HCT116 (cell line): ENCODE data around the gene CERS5. TPM values are rescaled to one million over a fixed set of nuclear protein-coding genes. Genes with fewer than 3 reads are reported as not detected.

Experiments used
- ATAC-seq: fragments of 200-7000 bp; cut with Tn5 transposase; 2 replicates; pipeline ENCODE4 v1.9.1; 2020; ENCODE audit warnings: mild to moderate bottlenecking, moderate library complexity
- BruUV-seq: library from RNA; stranded (reverse); fragments of 400-500 nt; replicated peaks from 2 replicates; lab custom pipeline; 2021; lab: Mats Ljungman, UMichigan
- CTCF ChIA-PET: fragments of 300-600 bp; sonication (Branson Sonifier 250); formaldehyde crosslinking; loops from one replicate; lab custom pipeline; 2021; ENCODE audit warnings: antibody characterized with exemption; lab: Charles Lee
- POLR2A ChIA-PET: fragments of 300-600, 350-600 bp; sonication (Branson Sonifier 250); formaldehyde crosslinking; loops from one replicate; lab custom pipeline; 2021; ENCODE audit warnings: antibody characterized with exemption; lab: Charles Lee
- RAD21 ChIA-PET, 2 experiments: fragments of 300-600 bp; sonication (Branson Sonifier 250); formaldehyde crosslinking; loops; one replicate each; lab custom pipeline; 2023; ENCODE audit warnings: low total read pairs in 2 of 2; ENCODE audit not compliant: uncharacterized antibody in 2 of 2, unreplicated experiment in 2 of 2, low non-redundant PET in 1 of 2; lab: Charles Lee
- DNase-seq: peaks from one replicate; pipeline ENCODE4 v3.0.0-alpha.2; 2010; ENCODE audit warnings: low read depth, low spot score
- H2AFZ ChIP-seq: fragments of 200-600 bp; shearing (Covaris generic), sonication (generic); 2 replicates; pipeline ENCODE4 v1.6.1; 2017; ENCODE audit warnings: low read depth, mixed run types, mixed read lengths, antibody characterized with exemption, low read length; ENCODE audit not compliant: poor library complexity, severe bottlenecking
- H3K27ac ChIP-seq: 2 replicates; pipeline ENCODE4 v1.5.1; 2012; ENCODE audit warnings: low read depth, low read length
- H3K27me3 ChIP-seq: fragments of 200-600 bp; sonication (generic); 2 replicates; pipeline ENCODE4 v1.6.1; 2016; ENCODE audit warnings: mixed run types, low read length, mixed read lengths; ENCODE audit not compliant: insufficient read depth
- H3K36me3 ChIP-seq, 2 experiments: fragments of 200-500 bp in 1 of 2; fragments of 200-600 bp in 1 of 2; sonication (Bioruptor generic) in 1 of 2; sonication (generic) in 1 of 2; 2 replicates each; pipeline versions ENCODE4 v1.5.1 to v1.6.1; 2014 to 2016; ENCODE audit warnings: low read length in 2 of 2, inconsistent platforms in 1 of 2, mixed read lengths in 1 of 2, mixed run types in 1 of 2; ENCODE audit not compliant: insufficient read depth in 2 of 2, control insufficient read depth in 1 of 2
- H3K4me1 ChIP-seq, 2 experiments: fragments of 200-600 bp in 1 of 2; sonication (generic) in 1 of 2; 2 replicates each; pipeline versions ENCODE4 v1.5.1 to v1.6.1; 2012 to 2017; ENCODE audit warnings: low read length in 2 of 2, inconsistent platforms in 1 of 2, mild to moderate bottlenecking in 1 of 2, mixed read lengths in 1 of 2, mixed run types in 1 of 2, moderate library complexity in 1 of 2; ENCODE audit not compliant: insufficient read depth in 2 of 2, control insufficient read depth in 1 of 2
- H3K4me2 ChIP-seq: fragments of 200-600 bp; sonication (generic); 2 replicates; pipeline ENCODE4 v1.6.1; 2017; ENCODE audit warnings: mixed run types, low read length, mixed read lengths
- H3K4me3 ChIP-seq, 2 experiments: fragments of 200-600 bp in 1 of 2; sonication (generic) in 1 of 2; replicated peaks in 1 of 2; 2 replicates each; pipeline ENCODE4 v1.5.1; 2011 to 2016; ENCODE audit warnings: low read length in 2 of 2, control low read depth in 1 of 2, low read depth in 1 of 2, mild to moderate bottlenecking in 1 of 2, mixed read lengths in 1 of 2, mixed run types in 1 of 2
- H3K79me2 ChIP-seq: fragments of 200-600 bp; sonication (generic); 2 replicates; pipeline ENCODE4 v1.6.1; 2017; ENCODE audit warnings: mild to moderate bottlenecking, mixed run types, low read length, moderate library complexity, mixed read lengths; ENCODE audit not compliant: insufficient read depth
- H3K9ac ChIP-seq: fragments of 200-600 bp; sonication (generic); 2 replicates; pipeline ENCODE4 v1.6.1; 2016; ENCODE audit warnings: low read length, mixed read lengths
- H3K9me2 ChIP-seq: fragments of 200-600 bp; sonication (generic), shearing (Covaris generic); 2 replicates; pipeline ENCODE4 v1.6.1; 2017; ENCODE audit warnings: mixed run types, mild to moderate bottlenecking, moderate library complexity; ENCODE audit not compliant: insufficient read depth
- H3K9me3 ChIP-seq, 2 experiments: fragments of 200-500 bp in 1 of 2; fragments of 200-600 bp in 1 of 2; sonication (Bioruptor generic) in 1 of 2; sonication (generic) in 1 of 2; 2 replicates each; pipeline ENCODE4 v1.6.1; 2014 to 2017; ENCODE audit warnings: low read length in 2 of 2, mixed read lengths in 2 of 2, inconsistent platforms in 1 of 2, low read depth in 1 of 2, mild to moderate bottlenecking in 1 of 2, mixed run types in 1 of 2, moderate library complexity in 1 of 2; ENCODE audit not compliant: control insufficient read depth in 1 of 2, insufficient read depth in 1 of 2
- H4K20me1 ChIP-seq: fragments of 200-600 bp; sonication (generic), shearing (Covaris generic); 2 replicates; pipeline ENCODE4 v1.6.1; 2017; ENCODE audit warnings: mixed run types, mild to moderate bottlenecking, moderate library complexity; ENCODE audit not compliant: insufficient read depth
- POLR2A ChIP-seq: IDR thresholded peaks from 2 replicates; pipeline ENCODE4 v1.7.0; 2011; ENCODE audit warnings: borderline replicate concordance; ENCODE audit not compliant: insufficient read depth, insufficient read length; ENCODE audit errors: extremely low read depth
- POLR2AphosphoS5 ChIP-seq: IDR thresholded peaks from 2 replicates; pipeline ENCODE4 v1.6.1; 2011; ENCODE audit warnings: mild to moderate bottlenecking, low read depth, low read length, moderate library complexity
- RAD21 ChIP-seq: IDR thresholded peaks from 2 replicates; pipeline ENCODE4 v1.6.1; 2012; ENCODE audit warnings: low read depth, mild to moderate bottlenecking
- SP1 ChIP-seq: IDR thresholded peaks from 2 replicates; pipeline ENCODE4 v1.6.1; 2012; ENCODE audit warnings: low read depth
- TCF7L2 ChIP-seq: IDR thresholded peaks from 2 replicates; pipeline ENCODE4 v1.7.0; 2011; ENCODE audit warnings: borderline replicate concordance, inconsistent platforms; ENCODE audit not compliant: insufficient read depth, insufficient read length; ENCODE audit errors: extremely low read depth
- ZNF274 ChIP-seq: fragments of 200-500 bp; sonication (Bioruptor generic); IDR thresholded peaks from 2 replicates; pipeline ENCODE4 v1.6.1; 2014; ENCODE audit warnings: mild to moderate bottlenecking, low read depth, low read length, inconsistent platforms
- intact Hi-C: fragments of 100-400 bp; cut with micrococcal nuclease; formaldehyde crosslinking; loops from 2 replicates; pipeline ENCODE4 v1.10.0; 2022
- total RNA-seq: library from RNA; stranded (reverse); gene quantifications from one replicate; pipeline ENCODE4 v1.2.1, GENCODE V29; 2021; ENCODE audit not compliant: unreplicated experiment
- TF ChIP-seq, protein P1 (sequence below), 3 experiments: fragments of 200-600 bp in 1 of 3; sonication (generic) in 1 of 3; IDR thresholded peaks in 2 of 3; conservative IDR thresholded peaks in 1 of 3; 2 replicates each; pipeline ENCODE4 v1.5.1; 2012 to 2017; ENCODE audit warnings: low read depth in 2 of 3, low read length in 2 of 3, antibody characterized with exemption in 1 of 3, borderline replicate concordance in 1 of 3, control low read depth in 1 of 3, mild to moderate bottlenecking in 1 of 3, mixed read lengths in 1 of 3, mixed run types in 1 of 3, moderate library complexity in 1 of 3; ENCODE audit not compliant: insufficient read depth in 1 of 3
- TF ChIP-seq, protein P2 (sequence below): IDR thresholded peaks from 2 replicates; pipeline ENCODE4 v1.6.1; 2011; ENCODE audit warnings: mild to moderate bottlenecking, low read length, moderate library complexity; ENCODE audit not compliant: insufficient replicate concordance; ENCODE audit errors: extremely low read depth
- TF ChIP-seq, protein P3 (sequence below): IDR thresholded peaks from 2 replicates; pipeline ENCODE4 v1.6.1; 2012

The CERS5 gene
- total RNA-seq, 1 experiment from 2014 or later = 33.4 TPM

DNA sequence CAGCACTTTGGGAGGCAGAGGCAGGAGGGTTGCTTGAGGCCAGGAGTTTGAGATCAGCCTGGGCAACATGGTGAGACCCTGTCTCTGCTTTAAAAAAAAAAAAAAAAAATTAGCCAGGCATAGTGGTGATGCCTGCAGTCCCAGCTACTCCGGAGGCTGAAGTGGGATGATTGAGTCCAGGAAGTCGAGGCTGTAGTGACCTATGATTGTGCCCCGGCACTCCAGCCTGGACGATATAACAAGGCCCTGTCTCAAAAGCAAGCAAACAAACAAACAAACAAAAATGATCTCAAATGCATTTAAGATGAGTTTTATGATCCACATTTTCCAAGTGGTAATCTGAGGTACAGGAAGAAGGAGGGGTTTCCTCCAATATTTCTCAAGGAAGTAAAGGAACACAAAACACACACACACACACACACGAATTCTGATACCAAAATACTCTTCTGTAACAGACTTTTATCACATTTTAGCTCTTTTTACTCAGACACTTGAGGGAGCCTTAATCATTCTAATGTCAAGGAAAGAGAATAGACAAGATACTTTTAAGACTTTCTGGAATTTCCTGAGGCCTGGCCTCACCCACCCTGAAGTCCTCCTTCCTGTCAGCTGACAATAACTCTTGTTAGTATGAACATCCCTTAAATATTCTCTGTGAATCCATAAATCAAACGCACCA is 44.4 kb upstream of the CERS5 start:
- ATAC-seq = 0 out of 2 replicates have a peak, but pooled peaks have one; percentile 30
- H3K27ac ChIP-seq = no peak overlapping the region
- DNase-seq = no peak
- no peaks in the 10 kb centered on the region for H3K9me3 ChIP-seq
- TF ChIP-seq, protein P1, sequence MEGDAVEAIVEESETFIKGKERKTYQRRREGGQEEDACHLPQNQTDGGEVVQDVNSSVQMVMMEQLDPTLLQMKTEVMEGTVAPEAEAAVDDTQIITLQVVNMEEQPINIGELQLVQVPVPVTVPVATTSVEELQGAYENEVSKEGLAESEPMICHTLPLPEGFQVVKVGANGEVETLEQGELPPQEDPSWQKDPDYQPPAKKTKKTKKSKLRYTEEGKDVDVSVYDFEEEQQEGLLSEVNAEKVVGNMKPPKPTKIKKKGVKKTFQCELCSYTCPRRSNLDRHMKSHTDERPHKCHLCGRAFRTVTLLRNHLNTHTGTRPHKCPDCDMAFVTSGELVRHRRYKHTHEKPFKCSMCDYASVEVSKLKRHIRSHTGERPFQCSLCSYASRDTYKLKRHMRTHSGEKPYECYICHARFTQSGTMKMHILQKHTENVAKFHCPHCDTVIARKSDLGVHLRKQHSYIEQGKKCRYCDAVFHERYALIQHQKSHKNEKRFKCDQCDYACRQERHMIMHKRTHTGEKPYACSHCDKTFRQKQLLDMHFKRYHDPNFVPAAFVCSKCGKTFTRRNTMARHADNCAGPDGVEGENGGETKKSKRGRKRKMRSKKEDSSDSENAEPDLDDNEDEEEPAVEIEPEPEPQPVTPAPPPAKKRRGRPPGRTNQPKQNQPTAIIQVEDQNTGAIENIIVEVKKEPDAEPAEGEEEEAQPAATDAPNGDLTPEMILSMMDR (IDR thresholded peaks at IDR 0.05 in 2 of 3, conservative IDR thresholded peaks at IDR 0.05 in 1 of 3; ENCODE audit: borderline replicate concordance in 1 of 3, insufficient read depth in 1 of 3, low read depth in 2 of 3, low read length in 2 of 3) = 0 out of 6 replicates have a peak, but pooled peaks of 1 of the 3 experiments have one; percentile 4
- peak; percentile 33 for TF ChIP-seq RAD21
- TF ChIP-seq TCF7L2 = no peak
- no peaks in the 10 kb centered on the region for H3K27me3 ChIP-seq
- peak overlapping the region; percentile 24; the same call in 1 of the 2 replicates for H3K9ac ChIP-seq
- peaks cover 0 to 14% of the 10 kb centered on the region in 2 experiments; a peak in 1 of 4 replicates for H3K36me3 ChIP-seq
- ChIA-PET POLR2A (interaction anchor here (1.3 kb wide), 1 partner anchor 10 kb away, joined by 4 read pairs; no protein-coding TSS in a partner anchor), CTCF (no interaction called here), RAD21 (interaction anchor here in 1 of 2 experiments (0.7 kb wide), 1 partner anchor 99 kb away, joined by 3 read pairs; the partner anchor contains the start of gene COX14)
- no peak overlapping the region for H3K4me3 ChIP-seq
- H3K9me2 ChIP-seq = no peaks in the 10 kb centered on the region
- H3K79me2 ChIP-seq = peaks cover 81% of the 10 kb centered on the region
- intact Hi-C loops = no loop called here
- H3K4me1 ChIP-seq = peaks cover 14 to 74% of the 10 kb centered on the region in 2 experiments
- no TSS peak for BruUV-seq
- no peaks in the 10 kb centered on the region for H4K20me1 ChIP-seq
- H2AFZ ChIP-seq = no peak overlapping the region
- H3K4me2 ChIP-seq = peak overlapping the region; percentile 25; the same call in 1 of the 2 replicates

DNA sequence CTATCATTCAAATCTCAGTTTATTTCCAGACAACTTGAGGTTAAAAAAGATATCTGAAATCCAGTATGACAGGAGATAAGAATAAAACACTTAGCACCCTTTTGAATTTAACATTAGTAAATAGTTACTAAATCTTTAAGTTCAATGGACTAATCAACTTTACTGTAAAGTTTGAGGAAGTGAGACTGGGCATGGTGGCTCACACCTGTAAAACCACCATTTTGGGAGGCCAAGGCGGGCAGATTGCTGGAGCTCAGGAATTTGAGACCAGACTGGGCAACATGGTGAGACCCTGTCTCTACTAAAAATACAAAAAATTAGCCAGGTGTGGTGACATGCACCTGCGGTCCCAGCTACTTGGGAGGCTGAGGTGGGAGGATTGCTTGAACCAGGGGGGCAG is 40.3 kb upstream of the CERS5 start:
- Histone ChIP-seq H3K9ac (no peak overlapping the region), H3K27me3 (no peaks in the 10 kb centered on the region), H4K20me1 (no peaks in the 10 kb centered on the region), H3K79me2 (peaks cover 43% of the 10 kb centered on the region), H3K4me1 (peaks cover 32 to 65% of the 10 kb centered on the region in 2 experiments), H3K27ac (no peak overlapping the region), H2AFZ (no peak overlapping the region), H3K9me3 (no peaks in the 10 kb centered on the region), H3K9me2 (no peaks in the 10 kb centered on the region), H3K36me3 (peaks cover 2 to 11% of the 10 kb centered on the region in 2 experiments; a peak in 3 of 4 replicates), H3K4me3 (no peak overlapping the region), H3K4me2 (no peak overlapping the region)
- ATAC-seq = no peak
- TF ChIP-seq SP1 = no peak
- TF ChIP-seq POLR2A = no peak
- no peak for TF ChIP-seq ZNF274
- TF ChIP-seq, protein P2, sequence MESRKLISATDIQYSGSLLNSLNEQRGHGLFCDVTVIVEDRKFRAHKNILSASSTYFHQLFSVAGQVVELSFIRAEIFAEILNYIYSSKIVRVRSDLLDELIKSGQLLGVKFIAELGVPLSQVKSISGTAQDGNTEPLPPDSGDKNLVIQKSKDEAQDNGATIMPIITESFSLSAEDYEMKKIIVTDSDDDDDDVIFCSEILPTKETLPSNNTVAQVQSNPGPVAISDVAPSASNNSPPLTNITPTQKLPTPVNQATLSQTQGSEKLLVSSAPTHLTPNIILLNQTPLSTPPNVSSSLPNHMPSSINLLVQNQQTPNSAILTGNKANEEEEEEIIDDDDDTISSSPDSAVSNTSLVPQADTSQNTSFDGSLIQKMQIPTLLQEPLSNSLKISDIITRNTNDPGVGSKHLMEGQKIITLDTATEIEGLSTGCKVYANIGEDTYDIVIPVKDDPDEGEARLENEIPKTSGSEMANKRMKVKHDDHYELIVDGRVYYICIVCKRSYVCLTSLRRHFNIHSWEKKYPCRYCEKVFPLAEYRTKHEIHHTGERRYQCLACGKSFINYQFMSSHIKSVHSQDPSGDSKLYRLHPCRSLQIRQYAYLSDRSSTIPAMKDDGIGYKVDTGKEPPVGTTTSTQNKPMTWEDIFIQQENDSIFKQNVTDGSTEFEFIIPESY = no peak
- no peak for TF ChIP-seq POLR2AphosphoS5
- TF ChIP-seq, protein P3, sequence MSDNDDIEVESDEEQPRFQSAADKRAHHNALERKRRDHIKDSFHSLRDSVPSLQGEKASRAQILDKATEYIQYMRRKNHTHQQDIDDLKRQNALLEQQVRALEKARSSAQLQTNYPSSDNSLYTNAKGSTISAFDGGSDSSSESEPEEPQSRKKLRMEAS = no peak
- no peak for DNase-seq
- no TSS peak for BruUV-seq
- intact Hi-C loops = no loop called here
- CTCF ChIA-PET = no interaction called here
- POLR2A ChIA-PET = no interaction called here
- RAD21 ChIA-PET = interaction anchor here in 1 of 2 experiments (0.7 kb wide), 1 partner anchor 1146 kb away, joined by 3 read pairs; no protein-coding TSS in a partner anchor
